Measurements from ENCODE around the gene SPACA7.

Gene SPACA7

GRCh38 chr13:112455476-112456059, 79.4 kb downstream of the SPACA7 start:
- TF ChIP-seq CTCF (IDR thresholded peaks at IDR 0.05; ENCODE audit: low read length, missing control alignments), result no peak
- no peak overlapping the region for H3K4me3 ChIP-seq (replicated peaks; ENCODE audit: low read depth, low read length)
- DNase-seq (ENCODE audit: low read depth), result no peak

GRCh38 chr13:112456138-112457056, 80.2 kb downstream of the SPACA7 start:
- TF ChIP-seq CTCF (IDR thresholded peaks at IDR 0.05; ENCODE audit: low read length, missing control alignments), result no peak
- no peak overlapping the region for H3K4me3 ChIP-seq (replicated peaks; ENCODE audit: low read depth, low read length)
- no peak for DNase-seq (ENCODE audit: low read depth)

GRCh38 chr13:112457081-112457480, 80.9 kb downstream of the SPACA7 start:
- no peak for DNase-seq (ENCODE audit: low read depth)
- no peak overlapping the region for H3K4me3 ChIP-seq (replicated peaks; ENCODE audit: low read depth, low read length)
- TF ChIP-seq CTCF (IDR thresholded peaks at IDR 0.05; ENCODE audit: low read length, missing control alignments), result no peak

GRCh38 chr13:112457485-112457884, 81.3 kb downstream of the SPACA7 start:
- no peak for DNase-seq (ENCODE audit: low read depth)
- TF ChIP-seq CTCF (IDR thresholded peaks at IDR 0.05; ENCODE audit: low read length, missing control alignments), result no peak
- H3K4me3 ChIP-seq (replicated peaks; ENCODE audit: low read depth, low read length), result no peak overlapping the region

- H3K4me3 ChIP-seq (replicated peaks; ENCODE audit: low read depth, low read length), result no peak overlapping the region
- no peak for TF ChIP-seq CTCF (IDR thresholded peaks at IDR 0.05; ENCODE audit: low read length, missing control alignments)
Observed at GRCh38 chr13:112462408-112462807, 86.3 kb downstream of the SPACA7 start.

GRCh38 chr13:112464720-112465119, 88.6 kb downstream of the SPACA7 start:
- no peak overlapping the region for H3K4me3 ChIP-seq (replicated peaks; ENCODE audit: low read depth, low read length)
- TF ChIP-seq CTCF (IDR thresholded peaks at IDR 0.05; ENCODE audit: low read length, missing control alignments), result no peak
- no peak for DNase-seq (ENCODE audit: low read depth)

More at GRCh38 chr13:112462408-112462807, 86.3 kb downstream of the SPACA7 start:
- no peak for DNase-seq (ENCODE audit: low read depth)

Measured in fibroblast of pulmonary artery (primary cell).